Measurements from ENCODE around the gene EML3. TPM values are rescaled to one million over a fixed set of nuclear protein-coding genes. Genes with fewer than 3 reads are reported as not detected.
"Not testable (repeated sequence)": the region's sequence is repeated elsewhere in the genome, so short reads cannot be mapped to it uniquely, and the experiment has no call there.

EML3 gene
- total RNA-seq, 1 donor from 2014 or later: 80.9 TPM

- peaks cover 31% of the 10 kb centered on the region for H3K4me1 Mint-ChIP-seq (ENCODE audit: unreplicated experiment)
- TF ChIP-seq CTCF (IDR thresholded peaks at IDR 0.05): no peak
- peaks cover 53% of the 10 kb centered on the region for H3K36me3 Mint-ChIP-seq (ENCODE audit: unreplicated experiment)
- H3K27ac Mint-ChIP-seq (ENCODE audit: unreplicated experiment): peak overlapping the region; percentile 47
- H3K27me3 Mint-ChIP-seq (ENCODE audit: unreplicated experiment): no peaks in the 10 kb centered on the region
- no peak overlapping the region for H3K4me3 Mint-ChIP-seq (ENCODE audit: unreplicated experiment)
- no peak for DNase-seq (ENCODE audit: extremely low spot score, unreplicated experiment)
- no peaks in the 10 kb centered on the region for H3K9me3 Mint-ChIP-seq (ENCODE audit: unreplicated experiment)
Observed at GRCh38 chr11:62569611-62570010, 43.0 kb downstream of the EML3 start.

- Mint-ChIP-seq H3K9me3 (ENCODE audit: unreplicated experiment) (no peaks in the 10 kb centered on the region), H3K4me1 (ENCODE audit: unreplicated experiment) (peaks cover 19% of the 10 kb centered on the region), H3K36me3 (ENCODE audit: unreplicated experiment) (peaks cover 45% of the 10 kb centered on the region), H3K27me3 (ENCODE audit: unreplicated experiment) (no peaks in the 10 kb centered on the region), H3K27ac (ENCODE audit: unreplicated experiment) (peak overlapping the region; percentile 31), H3K4me3 (ENCODE audit: unreplicated experiment) (no peak overlapping the region)
- no peak for TF ChIP-seq CTCF (IDR thresholded peaks at IDR 0.05)
- DNase-seq (ENCODE audit: extremely low spot score, unreplicated experiment): no peak
Observed at GRCh38 chr11:62567018-62567633, 45.4 kb downstream of the EML3 start.

- Mint-ChIP-seq H3K9me3 (ENCODE audit: unreplicated experiment) (no peaks in the 10 kb centered on the region), H3K27ac (ENCODE audit: unreplicated experiment) (peak overlapping the region; percentile 55), H3K4me1 (ENCODE audit: unreplicated experiment) (peaks cover 19% of the 10 kb centered on the region), H3K4me3 (ENCODE audit: unreplicated experiment) (no peak overlapping the region), H3K36me3 (ENCODE audit: unreplicated experiment) (peaks cover 39% of the 10 kb centered on the region), H3K27me3 (ENCODE audit: unreplicated experiment) (no peaks in the 10 kb centered on the region)
- DNase-seq (ENCODE audit: extremely low spot score, unreplicated experiment): no peak
- no peak for TF ChIP-seq CTCF (IDR thresholded peaks at IDR 0.05)
Observed at GRCh38 chr11:62566247-62566646, 46.3 kb downstream of the EML3 start.

GRCh38 chr11:62565100-62565802, 47.3 kb downstream of the EML3 start:
- Mint-ChIP-seq H3K36me3 (ENCODE audit: unreplicated experiment) (peaks cover 33% of the 10 kb centered on the region), H3K27me3 (ENCODE audit: unreplicated experiment) (no peaks in the 10 kb centered on the region), H3K4me1 (ENCODE audit: unreplicated experiment) (peaks cover 23% of the 10 kb centered on the region), H3K9me3 (ENCODE audit: unreplicated experiment) (no peaks in the 10 kb centered on the region), H3K27ac (ENCODE audit: unreplicated experiment) (peak overlapping the region; percentile 27), H3K4me3 (ENCODE audit: unreplicated experiment) (no peak overlapping the region)
- DNase-seq (ENCODE audit: extremely low spot score, unreplicated experiment): no peak
- no peak for TF ChIP-seq CTCF (IDR thresholded peaks at IDR 0.05)

GRCh38 chr11:62561677-62562230, 50.8 kb downstream of the EML3 start:
- H3K4me3 Mint-ChIP-seq (ENCODE audit: unreplicated experiment): peak overlapping the region; percentile 42
- not testable (repeated sequence) for H3K27me3 Mint-ChIP-seq (ENCODE audit: unreplicated experiment); H3K9me3 Mint-ChIP-seq (ENCODE audit: unreplicated experiment); DNase-seq (ENCODE audit: extremely low spot score, unreplicated experiment)
- peak overlapping the region; percentile 73 for H3K27ac Mint-ChIP-seq (ENCODE audit: unreplicated experiment)
- peaks cover 36% of the 10 kb centered on the region for H3K4me1 Mint-ChIP-seq (ENCODE audit: unreplicated experiment)
- H3K36me3 Mint-ChIP-seq (ENCODE audit: unreplicated experiment): peaks cover 37% of the 10 kb centered on the region
